ENCODE results near the gene LIG1. TPM values are rescaled to one million over a fixed set of nuclear protein-coding genes. Genes with fewer than 3 reads are reported as not detected.

LIG1 gene
- total and polyA plus RNA-seq, 2 of the 13 experiments (the other 11 are each of a cell fraction or from before 2014, with no cell fraction given) = 20.1 to 64.4 TPM

DNA sequence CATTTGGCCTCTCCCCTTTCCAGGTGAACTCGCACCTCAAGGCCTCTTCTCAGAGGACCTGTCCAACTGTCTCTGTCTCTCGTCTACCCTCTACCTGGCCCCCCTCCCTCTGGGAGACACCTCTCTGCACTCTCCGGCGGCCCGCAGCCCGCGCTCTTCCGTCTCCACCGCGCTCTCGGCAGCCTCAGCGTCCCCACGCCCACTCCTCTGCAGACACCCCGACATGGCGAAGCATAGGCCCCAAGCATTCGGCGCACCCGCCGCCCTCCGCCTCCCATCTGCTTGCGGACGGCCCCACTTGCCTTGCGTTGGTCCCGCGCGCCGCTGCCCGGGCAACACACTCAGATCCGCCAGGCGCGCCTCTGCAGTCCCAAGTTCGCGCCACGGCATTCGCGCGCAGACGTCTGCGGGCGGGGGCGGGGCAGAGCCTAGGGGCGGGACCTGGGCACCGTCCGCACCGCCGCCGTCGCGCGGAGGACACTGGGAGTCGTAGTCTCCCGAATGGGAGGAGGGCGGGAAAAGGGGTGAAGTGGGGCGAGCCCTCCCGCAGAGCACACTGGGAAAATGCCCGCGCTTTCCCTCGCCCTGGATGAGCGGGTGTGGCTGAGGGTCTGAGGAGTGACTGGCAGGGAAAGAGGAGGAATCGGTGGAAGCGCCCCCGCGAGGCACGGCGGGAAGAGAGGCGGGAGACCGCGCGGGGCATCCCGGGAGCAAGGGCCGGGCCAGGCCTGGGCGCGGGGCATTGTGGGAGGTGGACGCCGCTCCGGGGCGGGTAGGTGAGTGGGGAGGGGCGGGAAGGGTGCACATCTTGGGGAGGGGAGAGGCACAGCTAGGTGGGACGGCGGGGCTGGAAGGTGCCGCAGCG, at the start of gene LIG1, which contains the start of gene ZSWIM9 (continued):
- TF ChIP-seq, protein P1, sequence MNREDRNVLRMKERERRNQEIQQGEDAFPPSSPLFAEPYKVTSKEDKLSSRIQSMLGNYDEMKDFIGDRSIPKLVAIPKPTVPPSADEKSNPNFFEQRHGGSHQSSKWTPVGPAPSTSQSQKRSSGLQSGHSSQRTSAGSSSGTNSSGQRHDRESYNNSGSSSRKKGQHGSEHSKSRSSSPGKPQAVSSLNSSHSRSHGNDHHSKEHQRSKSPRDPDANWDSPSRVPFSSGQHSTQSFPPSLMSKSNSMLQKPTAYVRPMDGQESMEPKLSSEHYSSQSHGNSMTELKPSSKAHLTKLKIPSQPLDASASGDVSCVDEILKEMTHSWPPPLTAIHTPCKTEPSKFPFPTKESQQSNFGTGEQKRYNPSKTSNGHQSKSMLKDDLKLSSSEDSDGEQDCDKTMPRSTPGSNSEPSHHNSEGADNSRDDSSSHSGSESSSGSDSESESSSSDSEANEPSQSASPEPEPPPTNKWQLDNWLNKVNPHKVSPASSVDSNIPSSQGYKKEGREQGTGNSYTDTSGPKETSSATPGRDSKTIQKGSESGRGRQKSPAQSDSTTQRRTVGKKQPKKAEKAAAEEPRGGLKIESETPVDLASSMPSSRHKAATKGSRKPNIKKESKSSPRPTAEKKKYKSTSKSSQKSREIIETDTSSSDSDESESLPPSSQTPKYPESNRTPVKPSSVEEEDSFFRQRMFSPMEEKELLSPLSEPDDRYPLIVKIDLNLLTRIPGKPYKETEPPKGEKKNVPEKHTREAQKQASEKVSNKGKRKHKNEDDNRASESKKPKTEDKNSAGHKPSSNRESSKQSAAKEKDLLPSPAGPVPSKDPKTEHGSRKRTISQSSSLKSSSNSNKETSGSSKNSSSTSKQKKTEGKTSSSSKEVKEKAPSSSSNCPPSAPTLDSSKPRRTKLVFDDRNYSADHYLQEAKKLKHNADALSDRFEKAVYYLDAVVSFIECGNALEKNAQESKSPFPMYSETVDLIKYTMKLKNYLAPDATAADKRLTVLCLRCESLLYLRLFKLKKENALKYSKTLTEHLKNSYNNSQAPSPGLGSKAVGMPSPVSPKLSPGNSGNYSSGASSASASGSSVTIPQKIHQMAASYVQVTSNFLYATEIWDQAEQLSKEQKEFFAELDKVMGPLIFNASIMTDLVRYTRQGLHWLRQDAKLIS (CRISPR knock-in tag; IDR thresholded peaks at IDR 0.05) = no peak
- TF ChIP-seq MAFG (CRISPR knock-in tag; IDR thresholded peaks at IDR 0.05) = no peak

DNA sequence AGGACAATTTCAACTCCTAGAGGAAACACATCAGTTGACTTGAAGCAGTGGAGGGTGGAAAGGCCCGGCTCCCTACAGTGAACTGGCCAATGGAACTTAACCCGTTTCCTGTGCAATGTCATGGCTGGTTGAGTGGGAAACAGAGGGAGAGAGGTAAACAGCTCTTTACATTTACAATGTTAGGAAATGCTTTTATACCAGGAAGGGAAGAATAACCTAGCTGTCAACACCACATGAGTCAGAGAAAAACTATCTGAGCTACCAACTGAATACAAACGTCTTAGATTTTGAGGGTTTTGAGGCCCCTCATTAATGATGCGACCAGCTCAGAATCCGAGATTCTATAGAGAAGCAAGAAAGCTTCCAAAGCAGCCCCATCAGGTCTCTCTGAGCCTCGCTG, 48.9 kb upstream of the LIG1 start:
- H3K4me1 ChIP-seq (ENCODE audit: insufficient read depth, low read length) = no peaks in the 10 kb centered on the region
- H3K9me3 ChIP-seq (ENCODE audit: low read length) = no peaks in the 10 kb centered on the region
- POLR2A ChIA-PET = interaction anchor here (1.2 kb wide), 1 partner anchor 52 kb away, joined by 3 read pairs; no protein-coding TSS in a partner anchor
- no TSS peak for BruUV-seq (replicated peaks)
- no peak overlapping the region for H3K9ac ChIP-seq (ENCODE audit: insufficient read depth, low read depth, low read length)
- TF ChIP-seq, protein P2, sequence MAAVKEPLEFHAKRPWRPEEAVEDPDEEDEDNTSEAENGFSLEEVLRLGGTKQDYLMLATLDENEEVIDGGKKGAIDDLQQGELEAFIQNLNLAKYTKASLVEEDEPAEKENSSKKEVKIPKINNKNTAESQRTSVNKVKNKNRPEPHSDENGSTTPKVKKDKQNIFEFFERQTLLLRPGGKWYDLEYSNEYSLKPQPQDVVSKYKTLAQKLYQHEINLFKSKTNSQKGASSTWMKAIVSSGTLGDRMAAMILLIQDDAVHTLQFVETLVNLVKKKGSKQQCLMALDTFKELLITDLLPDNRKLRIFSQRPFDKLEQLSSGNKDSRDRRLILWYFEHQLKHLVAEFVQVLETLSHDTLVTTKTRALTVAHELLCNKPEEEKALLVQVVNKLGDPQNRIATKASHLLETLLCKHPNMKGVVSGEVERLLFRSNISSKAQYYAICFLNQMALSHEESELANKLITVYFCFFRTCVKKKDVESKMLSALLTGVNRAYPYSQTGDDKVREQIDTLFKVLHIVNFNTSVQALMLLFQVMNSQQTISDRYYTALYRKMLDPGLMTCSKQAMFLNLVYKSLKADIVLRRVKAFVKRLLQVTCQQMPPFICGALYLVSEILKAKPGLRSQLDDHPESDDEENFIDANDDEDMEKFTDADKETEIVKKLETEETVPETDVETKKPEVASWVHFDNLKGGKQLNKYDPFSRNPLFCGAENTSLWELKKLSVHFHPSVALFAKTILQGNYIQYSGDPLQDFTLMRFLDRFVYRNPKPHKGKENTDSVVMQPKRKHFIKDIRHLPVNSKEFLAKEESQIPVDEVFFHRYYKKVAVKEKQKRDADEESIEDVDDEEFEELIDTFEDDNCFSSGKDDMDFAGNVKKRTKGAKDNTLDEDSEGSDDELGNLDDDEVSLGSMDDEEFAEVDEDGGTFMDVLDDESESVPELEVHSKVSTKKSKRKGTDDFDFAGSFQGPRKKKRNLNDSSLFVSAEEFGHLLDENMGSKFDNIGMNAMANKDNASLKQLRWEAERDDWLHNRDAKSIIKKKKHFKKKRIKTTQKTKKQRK (IDR thresholded peaks at IDR 0.05; ENCODE audit: low read length) = no peak
- TF ChIP-seq, protein P3, sequence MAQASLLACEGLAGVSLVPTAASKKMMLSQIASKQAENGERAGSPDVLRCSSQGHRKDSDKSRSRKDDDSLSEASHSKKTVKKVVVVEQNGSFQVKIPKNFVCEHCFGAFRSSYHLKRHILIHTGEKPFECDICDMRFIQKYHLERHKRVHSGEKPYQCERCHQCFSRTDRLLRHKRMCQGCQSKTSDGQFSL (CRISPR knock-in tag; IDR thresholded peaks at IDR 0.05) = no peak
- TF ChIP-seq KDM4B (CRISPR knock-in tag; IDR thresholded peaks at IDR 0.05) (no peak), GFI1 (CRISPR knock-in tag; IDR thresholded peaks at IDR 0.05; ENCODE audit: borderline replicate concordance) (no peak), CBFB (CRISPR knock-in tag; IDR thresholded peaks at IDR 0.05) (no peak)
- H3K27me3 ChIP-seq (ENCODE audit: control insufficient read depth in 1 of 2, insufficient read depth in 2 of 2, low read length in 2 of 2) = no peaks in the 10 kb centered on the region; a peak in 1 of 5 replicates
- in situ Hi-C loops (cut with HindIII; ENCODE audit: extremely low pct_ligation_motif_present, low pct_unique_long_range_greater_than_20kb) = no loop called here
- CTCF ChIA-PET (ENCODE audit: low intra/inter-chr PET ratio, low total read pairs) = no interaction called here
- H3K36me3 ChIP-seq (replicated peaks in 1 of 2; ENCODE audit: control insufficient read depth in 1 of 2, insufficient read depth in 2 of 2, low read length in 2 of 2) = 0 out of 5 replicates have a peak, but pooled peaks cover 0 to 4% of the 10 kb centered on the region in 2 experiments
- 97% methylated on average over 6 of the region's 6 CpGs for WGBS (ENCODE audit: low lambda C conversion rate)
- no peak overlapping the region for H3K4me2 ChIP-seq (ENCODE audit: low read depth, low read length)
- FAIRE-seq (no peak), ATAC-seq (no peak), DNase-seq (ENCODE audit: low spot score) (no peak)
- H3K27ac ChIP-seq (ENCODE audit: extremely low read length, insufficient read depth, low read length) = no peak overlapping the region
- H3K4me3 ChIP-seq (replicated peaks in 1 of 3; ENCODE audit: insufficient read depth in 1 of 3, low read depth in 2 of 3, low read length in 3 of 3) = no peak overlapping the region
- H2AFZ ChIP-seq (ENCODE audit: low read length) = no peak overlapping the region
- no peaks in the 10 kb centered on the region for H3K79me2 ChIP-seq (ENCODE audit: insufficient read depth, low read length)
- H4K20me1 ChIP-seq (ENCODE audit: insufficient read depth, low read length) = no peaks in the 10 kb centered on the region
- intact Hi-C loops (cut with micrococcal nuclease; ENCODE audit: unreplicated experiment) = no loop called here
